Breast epithelium (tissue), 4 donors: ENCODE measurements around the gene ADARB2. TPM values are rescaled to one million over a fixed set of nuclear protein-coding genes. Genes with fewer than 3 reads are reported as not detected.

Experiments used
- DNase-seq, 2 donors: peaks; one replicate each; pipeline ENCODE4 v3.0.0-alpha.2; 2019; ENCODE audit warnings: low spot score in 2 of 2
- H3K27ac ChIP-seq, 2 donors: fragments of 200-600 bp; sonication (generic) in 1 of 2; one replicate each; pipeline ENCODE4 v1.5.1; 2016 to 2019; ENCODE audit warnings: mild to moderate bottlenecking in 1 of 2
- H3K27me3 ChIP-seq, 2 donors: fragments of 200-600 bp; sonication (generic) in 1 of 2; one replicate each; pipeline versions ENCODE4 v1.5.1 to v1.6.0; 2017 to 2019; ENCODE audit warnings: control low read depth in 1 of 2, mild to moderate bottlenecking in 1 of 2
- H3K36me3 ChIP-seq: fragments of 200-600 bp; one replicate; pipeline ENCODE4 v1.5.1; 2019
- H3K4me1 ChIP-seq, 2 donors: fragments of 200-600 bp; sonication (generic); one replicate each; pipeline ENCODE4 v1.5.1; 2016 to 2019; ENCODE audit warnings: control low read depth in 1 of 2
- H3K4me3 ChIP-seq, 3 donors: fragments of 200-600 bp; sonication (generic); 1 replicate in 2 of 3; 2 replicates in 1 of 3; pipeline ENCODE4 v1.5.1; 2016 to 2019; ENCODE audit warnings: mild to moderate bottlenecking in 3 of 3, moderate library complexity in 2 of 3
- H3K9me3 ChIP-seq, 2 donors: fragments of 200-600 bp; sonication (generic) in 1 of 2; one replicate each; pipeline ENCODE4 v1.5.1; 2016 to 2019; ENCODE audit warnings: control low read depth in 1 of 2
- CTCF ChIP-seq, 3 donors: fragments of 450-650 bp; IDR thresholded peaks; one replicate each; pipeline ENCODE4 v1.5.1; 2016 to 2017; ENCODE audit warnings: antibody characterized with exemption in 3 of 3, mild to moderate bottlenecking in 3 of 3, moderate library complexity in 3 of 3
- POLR2A ChIP-seq: fragments of 450-650 bp; IDR thresholded peaks from one replicate; pipeline ENCODE4 v1.6.1; 2016; ENCODE audit warnings: antibody characterized with exemption, mild to moderate bottlenecking, moderate library complexity
- POLR2AphosphoS5 ChIP-seq, 3 donors: sonication (generic); formaldehyde crosslinking; IDR thresholded peaks; one replicate each; pipeline ENCODE4 v1.6.1; 2017; ENCODE audit warnings: antibody characterized with exemption in 3 of 3
- intact Hi-C: fragments of 100-400 bp; cut with DNase I; formaldehyde crosslinking; loops from one replicate; pipeline ENCODE4 v1.15.1; 2023; ENCODE audit warnings: low total_unique reads
- total RNA-seq, 3 donors: library from RNA; depleted of rRNA; stranded (reverse); fragments of >200 nt; gene quantifications; one replicate each; pipeline ENCODE4 v1.1.0, GENCODE V29; 2016

The ADARB2 gene
- total RNA-seq, 3 donors from 2014 or later = 0.32 to 3.9 (median 2.0) TPM

DNA sequence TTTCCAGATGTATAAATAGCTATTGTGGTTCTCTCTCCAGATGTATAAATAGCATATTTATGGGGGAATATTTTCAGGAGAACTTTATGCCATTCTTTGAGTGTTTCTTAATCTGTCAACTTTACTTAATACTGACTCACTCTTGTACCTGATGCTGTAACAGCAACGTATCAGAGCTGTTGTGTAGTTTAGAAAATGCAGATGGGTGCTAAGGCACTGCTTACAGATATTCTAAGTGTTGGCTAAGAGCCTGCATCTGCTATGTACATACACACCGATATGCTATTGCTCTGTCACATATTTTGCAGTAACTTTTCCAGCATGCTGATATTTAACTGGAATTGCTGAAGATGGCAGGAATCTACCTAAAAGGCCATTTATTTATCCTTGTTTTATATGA lies 609.2 kb downstream of the ADARB2 start:
- H3K4me1 ChIP-seq = no peaks in the 10 kb centered on the region
- H3K36me3 ChIP-seq = peaks cover 10% of the 10 kb centered on the region
- no peak overlapping the region for H3K27ac ChIP-seq
- H3K9me3 ChIP-seq = no peaks in the 10 kb centered on the region
- intact Hi-C loops = no loop called here
- DNase-seq = no peak
- H3K4me3 ChIP-seq = no peak overlapping the region
- TF ChIP-seq POLR2A (no peak), POLR2AphosphoS5 (IDR thresholded peaks at IDR 0.05) (no peak)
- no peaks in the 10 kb centered on the region for H3K27me3 ChIP-seq

- H3K9me3 ChIP-seq = no peaks in the 10 kb centered on the region
- TF ChIP-seq POLR2AphosphoS5 (IDR thresholded peaks at IDR 0.05) (no peak), POLR2A (no peak), CTCF (IDR thresholded peaks at IDR 0.05) (no peak)
- no peaks in the 10 kb centered on the region for H3K27me3 ChIP-seq
- no peak for DNase-seq
- H3K27ac ChIP-seq = no peak overlapping the region
- peaks cover 10% of the 10 kb centered on the region for H3K36me3 ChIP-seq
- no peaks in the 10 kb centered on the region for H3K4me1 ChIP-seq
- intact Hi-C loops = no loop called here
- no peak overlapping the region for H3K4me3 ChIP-seq
Measured at GRCh38 chr10:1127629-1128028, 609.7 kb downstream of the ADARB2 start.
